HG03066 (cell line): Measurements from ENCODE around the gene ZBTB25.
"Not testable (repeated sequence)": the region's sequence is repeated elsewhere in the genome, so short reads cannot be mapped to it uniquely, and the experiment has no call there.

Experiments used
- ATAC-seq: cut with Tn5 transposase; IDR thresholded peaks from one replicate; pipeline ENCODE4 v1.9.1; 2021; ENCODE audit warnings: low read depth; ENCODE audit not compliant: unreplicated experiment

The ZBTB25 gene

GRCh38 chr14:64503434-64504309 lies at the start of gene ZBTB25:
TSS of gene ZBTB25 (minus strand) at chr14:64503838. CDS start at chr14:64490533, 13,305 bp downstream.
- peak; percentile 49 for ATAC-seq

GRCh38 chr14:64550621-64551333 lies 47.1 kb upstream of the ZBTB25 start:
- ATAC-seq, result no peak

- no peak for ATAC-seq
Measured at GRCh38 chr14:64549791-64550620, 46.4 kb upstream of the ZBTB25 start, which contains the start of gene PPP1R36. TSS of gene PPP1R36 (plus strand) at chr14:64549961. CDS start at chr14:64549998, 37 bp downstream.

GRCh38 chr14:64549016-64549415 lies 45.4 kb upstream of the ZBTB25 start:
- ATAC-seq, result no peak

GRCh38 chr14:64544607-64545312 lies 41.1 kb upstream of the ZBTB25 start:
- ATAC-seq, result no peak

- ATAC-seq, result no peak
Measured at GRCh38 chr14:64542836-64543201, 39.2 kb upstream of the ZBTB25 start.

GRCh38 chr14:64541972-64542835 lies 38.6 kb upstream of the ZBTB25 start:
- no peak for ATAC-seq

- no peak for ATAC-seq
Measured at GRCh38 chr14:64541261-64541971, 37.8 kb upstream of the ZBTB25 start.

GRCh38 chr14:64540208-64541202 lies 36.9 kb upstream of the ZBTB25 start, which contains the start of gene HSPA2:
TSS of gene HSPA2 (plus strand) at chr14:64540741. CDS start at chr14:64540850, 109 bp downstream.
- peak; percentile 93 for ATAC-seq

- no peak for ATAC-seq
Measured at GRCh38 chr14:64536488-64537245, 33.0 kb upstream of the ZBTB25 start.

GRCh38 chr14:64531567-64531966 lies 27.9 kb upstream of the ZBTB25 start:
- ATAC-seq, result no peak

- ATAC-seq, result no peak
Measured at GRCh38 chr14:64525354-64525753, 21.7 kb upstream of the ZBTB25 start.

- no peak for ATAC-seq
Measured at GRCh38 chr14:64522591-64523355, 19.1 kb upstream of the ZBTB25 start.

GRCh38 chr14:64520699-64521098 lies 17.1 kb upstream of the ZBTB25 start:
- ATAC-seq, result no peak

GRCh38 chr14:64518229-64518628 lies 14.6 kb upstream of the ZBTB25 start:
- ATAC-seq, result no peak

GRCh38 chr14:64517667-64518066 lies 14.0 kb upstream of the ZBTB25 start:
- not testable (repeated sequence) for ATAC-seq
